GM19023 (cell line): ENCODE data around the gene EFHC1.
"Not testable (repeated sequence)": the region's sequence is repeated elsewhere in the genome, so short reads cannot be mapped to it uniquely, and the experiment has no call there.

Source experiments
- ATAC-seq: cut with Tn5 transposase; IDR thresholded peaks from one replicate; pipeline ENCODE4 v1.9.1; 2021; ENCODE audit warnings: mild to moderate bottlenecking, moderate library complexity; ENCODE audit not compliant: unreplicated experiment

The EFHC1 gene

GRCh38 chr6:52435345-52435744 is 15.2 kb downstream of the EFHC1 start:
- ATAC-seq, result no peak

GRCh38 chr6:52438926-52439325 is 18.8 kb downstream of the EFHC1 start:
- no peak for ATAC-seq

- ATAC-seq, result no peak
Observed at GRCh38 chr6:52454556-52454955, 34.4 kb downstream of the EFHC1 start.

GRCh38 chr6:52457096-52457495 is 37.0 kb downstream of the EFHC1 start:
- ATAC-seq, result no peak

GRCh38 chr6:52461194-52461593 is 41.1 kb downstream of the EFHC1 start:
- not testable (repeated sequence) for ATAC-seq

- ATAC-seq, result no peak
Observed at GRCh38 chr6:52474173-52474572, 54.0 kb downstream of the EFHC1 start.

- no peak for ATAC-seq
Observed at GRCh38 chr6:52475307-52475706, 55.2 kb downstream of the EFHC1 start.

GRCh38 chr6:52482903-52483670 is 62.9 kb downstream of the EFHC1 start:
- no peak for ATAC-seq

- ATAC-seq, result no peak
Observed at GRCh38 chr6:52483671-52484003, 63.5 kb downstream of the EFHC1 start.

- ATAC-seq, result no peak
Observed at GRCh38 chr6:52489881-52490280, 69.7 kb downstream of the EFHC1 start.

GRCh38 chr6:52491203-52492069 is 71.3 kb downstream of the EFHC1 start:
- peak; percentile 71 for ATAC-seq

GRCh38 chr6:52493669-52494068 is 73.5 kb downstream of the EFHC1 start:
- no peak for ATAC-seq

GRCh38 chr6:52494298-52495072 is 74.3 kb downstream of the EFHC1 start:
- no peak for ATAC-seq

- no peak for ATAC-seq
Observed at GRCh38 chr6:52495922-52496321, 75.8 kb downstream of the EFHC1 start.

GRCh38 chr6:52496631-52497030 is 76.5 kb downstream of the EFHC1 start:
- no peak for ATAC-seq

- peak; percentile 74 for ATAC-seq
Observed at GRCh38 chr6:52497652-52498408, 77.7 kb downstream of the EFHC1 start.

- peak; percentile 50 for ATAC-seq
Observed at GRCh38 chr6:52498538-52499017, 78.4 kb downstream of the EFHC1 start.

- no peak for ATAC-seq
Observed at GRCh38 chr6:52499026-52499425, 78.9 kb downstream of the EFHC1 start.

- ATAC-seq, result no peak
Observed at GRCh38 chr6:52499681-52500236, 79.6 kb downstream of the EFHC1 start.
